Measurements from ENCODE around the gene CTNNA3.

GRCh38 chr10:67175354-67175753 lies 520.6 kb downstream of the CTNNA3 start:
- TF ChIP-seq, protein P1, sequence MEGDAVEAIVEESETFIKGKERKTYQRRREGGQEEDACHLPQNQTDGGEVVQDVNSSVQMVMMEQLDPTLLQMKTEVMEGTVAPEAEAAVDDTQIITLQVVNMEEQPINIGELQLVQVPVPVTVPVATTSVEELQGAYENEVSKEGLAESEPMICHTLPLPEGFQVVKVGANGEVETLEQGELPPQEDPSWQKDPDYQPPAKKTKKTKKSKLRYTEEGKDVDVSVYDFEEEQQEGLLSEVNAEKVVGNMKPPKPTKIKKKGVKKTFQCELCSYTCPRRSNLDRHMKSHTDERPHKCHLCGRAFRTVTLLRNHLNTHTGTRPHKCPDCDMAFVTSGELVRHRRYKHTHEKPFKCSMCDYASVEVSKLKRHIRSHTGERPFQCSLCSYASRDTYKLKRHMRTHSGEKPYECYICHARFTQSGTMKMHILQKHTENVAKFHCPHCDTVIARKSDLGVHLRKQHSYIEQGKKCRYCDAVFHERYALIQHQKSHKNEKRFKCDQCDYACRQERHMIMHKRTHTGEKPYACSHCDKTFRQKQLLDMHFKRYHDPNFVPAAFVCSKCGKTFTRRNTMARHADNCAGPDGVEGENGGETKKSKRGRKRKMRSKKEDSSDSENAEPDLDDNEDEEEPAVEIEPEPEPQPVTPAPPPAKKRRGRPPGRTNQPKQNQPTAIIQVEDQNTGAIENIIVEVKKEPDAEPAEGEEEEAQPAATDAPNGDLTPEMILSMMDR (conservative IDR thresholded peaks at IDR 0.05; ENCODE audit: low read length) = no peak
- no peak for TF ChIP-seq EZH2phosphoT487 (IDR thresholded peaks at IDR 0.05; ENCODE audit: borderline replicate concordance)
